ENCODE results near the gene KY.

Gene KY

GRCh38 chr3:134617608-134618477 lies 33.0 kb downstream of the KY start:
- DNase-seq = no peak

- DNase-seq = no peak
These were observed 35.1 kb downstream of the KY start for GRCh38 chr3:134615743-134616142.

- DNase-seq = no peak
These were observed 35.9 kb downstream of the KY start for GRCh38 chr3:134614955-134615354.

GRCh38 chr3:134613006-134613520 lies 37.8 kb downstream of the KY start:
- no peak for DNase-seq

- DNase-seq = no peak
These were observed 39.3 kb downstream of the KY start for GRCh38 chr3:134611516-134611915.

GRCh38 chr3:134610432-134611385 lies 40.1 kb downstream of the KY start:
- no peak for DNase-seq

- DNase-seq = no peak
These were observed 40.9 kb downstream of the KY start for GRCh38 chr3:134609821-134610431.

GRCh38 chr3:134608771-134609435 lies 41.9 kb downstream of the KY start:
- no peak for DNase-seq

- no peak for DNase-seq
These were observed 42.6 kb downstream of the KY start for GRCh38 chr3:134608023-134608770.

GRCh38 chr3:134607054-134608022 lies 43.5 kb downstream of the KY start:
- DNase-seq = no peak

- no peak for DNase-seq
These were observed 44.5 kb downstream of the KY start for GRCh38 chr3:134606033-134607025.

GRCh38 chr3:134605556-134605955 lies 45.3 kb downstream of the KY start:
- DNase-seq = no peak

- DNase-seq = no peak
These were observed 46.9 kb downstream of the KY start for GRCh38 chr3:134603956-134604355.

- no peak for DNase-seq
These were observed 47.3 kb downstream of the KY start for GRCh38 chr3:134603480-134603879.

GRCh38 chr3:134602440-134602814 lies 48.4 kb downstream of the KY start:
- no peak for DNase-seq

GRCh38 chr3:134601539-134602439 lies 49.0 kb downstream of the KY start:
- DNase-seq = no peak

GRCh38 chr3:134600685-134601463 lies 49.9 kb downstream of the KY start:
- peak in 3 of 4 experiments; percentile 13 to 49 (median 37) for DNase-seq

Measured in activated naive CD4-positive, alpha-beta T cell (primary cell).